Measurements from ENCODE around the gene SLC41A3.
"Not testable (repeated sequence)": the region's sequence is repeated elsewhere in the genome, so short reads cannot be mapped to it uniquely, and the experiment has no call there.

The SLC41A3 gene

DNA sequence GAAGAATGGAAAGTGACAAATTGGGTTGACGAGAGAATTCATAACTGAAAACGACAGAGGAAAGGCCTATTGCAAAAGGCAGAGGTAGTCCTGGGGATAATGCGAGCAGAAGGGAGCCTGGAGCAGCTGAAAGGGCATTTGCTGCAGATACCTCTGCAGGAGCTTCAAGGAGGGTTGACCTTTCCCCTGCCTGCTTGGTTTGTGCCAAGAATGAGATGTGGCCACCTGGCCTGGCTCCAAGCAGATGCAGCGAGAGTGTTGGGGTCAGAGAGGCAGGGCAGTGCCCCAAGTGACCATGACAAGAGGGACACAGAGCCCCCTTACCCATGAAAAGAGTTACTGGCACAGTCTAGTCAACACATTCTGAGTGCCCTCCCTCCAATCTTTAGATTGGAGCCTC lies 43.5 kb downstream of the SLC41A3 start:
- no peak for TF ChIP-seq EZH2 (IDR thresholded peaks at IDR 0.05; ENCODE audit: borderline replicate concordance, low read length)
- TF ChIP-seq, protein P1, sequence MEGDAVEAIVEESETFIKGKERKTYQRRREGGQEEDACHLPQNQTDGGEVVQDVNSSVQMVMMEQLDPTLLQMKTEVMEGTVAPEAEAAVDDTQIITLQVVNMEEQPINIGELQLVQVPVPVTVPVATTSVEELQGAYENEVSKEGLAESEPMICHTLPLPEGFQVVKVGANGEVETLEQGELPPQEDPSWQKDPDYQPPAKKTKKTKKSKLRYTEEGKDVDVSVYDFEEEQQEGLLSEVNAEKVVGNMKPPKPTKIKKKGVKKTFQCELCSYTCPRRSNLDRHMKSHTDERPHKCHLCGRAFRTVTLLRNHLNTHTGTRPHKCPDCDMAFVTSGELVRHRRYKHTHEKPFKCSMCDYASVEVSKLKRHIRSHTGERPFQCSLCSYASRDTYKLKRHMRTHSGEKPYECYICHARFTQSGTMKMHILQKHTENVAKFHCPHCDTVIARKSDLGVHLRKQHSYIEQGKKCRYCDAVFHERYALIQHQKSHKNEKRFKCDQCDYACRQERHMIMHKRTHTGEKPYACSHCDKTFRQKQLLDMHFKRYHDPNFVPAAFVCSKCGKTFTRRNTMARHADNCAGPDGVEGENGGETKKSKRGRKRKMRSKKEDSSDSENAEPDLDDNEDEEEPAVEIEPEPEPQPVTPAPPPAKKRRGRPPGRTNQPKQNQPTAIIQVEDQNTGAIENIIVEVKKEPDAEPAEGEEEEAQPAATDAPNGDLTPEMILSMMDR (IDR thresholded peaks at IDR 0.05; ENCODE audit: low read length), result no peak
- H2AFZ ChIP-seq (ENCODE audit: low read length), result no peak overlapping the region
- no peak overlapping the region for H3K4me2 ChIP-seq (ENCODE audit: low read length)
- H3K27ac ChIP-seq (ENCODE audit: low read depth, low read length, poor library complexity, severe bottlenecking), result no peak overlapping the region
- H3F3A ChIP-seq (ENCODE audit: insufficient read depth, low read length), result no peaks in the 10 kb centered on the region
- H3K9ac ChIP-seq (ENCODE audit: low read length), result no peak overlapping the region
- no peak overlapping the region for H3K4me3 ChIP-seq (ENCODE audit: low read depth, low read length, poor library complexity, severe bottlenecking)
- H3K36me3 ChIP-seq (ENCODE audit: insufficient read depth, low read length), result no peaks in the 10 kb centered on the region
- H3K79me2 ChIP-seq (ENCODE audit: insufficient read depth, low read length), result no peaks in the 10 kb centered on the region
- H3K9me2 ChIP-seq (ENCODE audit: low read depth, low read length), result no peaks in the 10 kb centered on the region
- no peaks in the 10 kb centered on the region for H3K27me3 ChIP-seq (ENCODE audit: insufficient read depth, low read length)
- H3K4me1 ChIP-seq (ENCODE audit: insufficient read depth, low read length, severe bottlenecking), result no peaks in the 10 kb centered on the region
- no peaks in the 10 kb centered on the region for H3K9me3 ChIP-seq (ENCODE audit: low read length)
- no peaks in the 10 kb centered on the region for H4K20me1 ChIP-seq (ENCODE audit: insufficient read depth, low read length)

DNA sequence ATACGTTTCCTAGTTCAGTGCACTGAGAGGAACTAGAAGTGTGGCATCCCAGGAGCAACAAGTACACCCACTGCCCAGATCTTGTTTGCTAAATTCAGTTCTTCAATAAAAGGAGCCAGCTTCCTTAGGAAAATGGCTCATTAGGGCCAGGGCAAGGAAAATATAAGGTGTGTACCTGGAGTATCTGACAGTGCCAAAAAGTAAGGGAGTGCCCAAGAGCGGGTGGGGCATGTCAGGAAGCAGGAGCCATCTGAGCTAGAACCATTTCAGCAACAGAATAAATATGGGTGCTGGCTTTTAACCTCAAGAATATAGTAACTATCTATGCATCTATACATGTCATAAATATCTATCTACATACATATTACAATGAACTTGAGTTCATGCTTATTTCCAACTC lies 44.1 kb downstream of the SLC41A3 start:
- no peak for TF ChIP-seq EZH2 (IDR thresholded peaks at IDR 0.05; ENCODE audit: borderline replicate concordance, low read length)
- TF ChIP-seq, protein P1 (IDR thresholded peaks at IDR 0.05; ENCODE audit: low read length), result no peak
- no peak overlapping the region for H3K4me2 ChIP-seq (ENCODE audit: low read length)
- no peaks in the 10 kb centered on the region for H3K79me2 ChIP-seq (ENCODE audit: insufficient read depth, low read length)
- H3K36me3 ChIP-seq (ENCODE audit: insufficient read depth, low read length), result no peaks in the 10 kb centered on the region
- no peak overlapping the region for H3K27ac ChIP-seq (ENCODE audit: low read depth, low read length, poor library complexity, severe bottlenecking)
- H2AFZ ChIP-seq (ENCODE audit: low read length), result no peak overlapping the region
- no peak overlapping the region for H3K9ac ChIP-seq (ENCODE audit: low read length)
- H4K20me1 ChIP-seq (ENCODE audit: insufficient read depth, low read length), result no peaks in the 10 kb centered on the region
- no peaks in the 10 kb centered on the region for H3K9me2 ChIP-seq (ENCODE audit: low read depth, low read length)
- no peak overlapping the region for H3K4me3 ChIP-seq (ENCODE audit: low read depth, low read length, poor library complexity, severe bottlenecking)
- H3K9me3 ChIP-seq (ENCODE audit: low read length), result no peaks in the 10 kb centered on the region
- H3F3A ChIP-seq (ENCODE audit: insufficient read depth, low read length), result no peaks in the 10 kb centered on the region
- no peaks in the 10 kb centered on the region for H3K27me3 ChIP-seq (ENCODE audit: insufficient read depth, low read length)
- H3K4me1 ChIP-seq (ENCODE audit: insufficient read depth, low read length, severe bottlenecking), result no peaks in the 10 kb centered on the region

DNA sequence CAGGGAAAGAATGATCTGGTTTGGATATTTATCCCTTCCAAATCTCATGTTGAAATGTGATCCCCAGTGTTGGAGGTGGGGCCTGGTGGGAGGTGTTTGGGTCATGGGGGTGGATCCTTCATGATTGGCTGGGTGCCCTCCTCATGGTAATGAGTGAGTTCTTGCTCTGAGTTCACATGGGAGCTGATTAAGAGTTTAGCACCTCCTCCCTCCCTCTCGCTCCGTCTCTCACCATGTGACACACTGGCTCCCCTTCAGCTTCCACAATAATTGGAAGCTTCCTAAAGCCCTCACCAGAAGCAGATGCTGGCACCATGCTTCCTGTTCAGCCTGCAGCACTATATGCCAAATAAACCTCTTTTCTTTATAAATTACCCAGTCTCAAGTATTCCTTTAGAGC lies 45.1 kb downstream of the SLC41A3 start:
- not testable (repeated sequence) for H3F3A ChIP-seq (ENCODE audit: insufficient read depth, low read length); H3K9ac ChIP-seq (ENCODE audit: low read length); H3K4me1 ChIP-seq (ENCODE audit: insufficient read depth, low read length, severe bottlenecking); H3K79me2 ChIP-seq (ENCODE audit: insufficient read depth, low read length); H3K9me2 ChIP-seq (ENCODE audit: low read depth, low read length); H3K9me3 ChIP-seq (ENCODE audit: low read length); H2AFZ ChIP-seq (ENCODE audit: low read length); H3K27ac ChIP-seq (ENCODE audit: low read depth, low read length, poor library complexity, severe bottlenecking); H3K27me3 ChIP-seq (ENCODE audit: insufficient read depth, low read length); H3K4me3 ChIP-seq (ENCODE audit: low read depth, low read length, poor library complexity, severe bottlenecking); H3K4me2 ChIP-seq (ENCODE audit: low read length); H3K36me3 ChIP-seq (ENCODE audit: insufficient read depth, low read length); H4K20me1 ChIP-seq (ENCODE audit: insufficient read depth, low read length)

DNA sequence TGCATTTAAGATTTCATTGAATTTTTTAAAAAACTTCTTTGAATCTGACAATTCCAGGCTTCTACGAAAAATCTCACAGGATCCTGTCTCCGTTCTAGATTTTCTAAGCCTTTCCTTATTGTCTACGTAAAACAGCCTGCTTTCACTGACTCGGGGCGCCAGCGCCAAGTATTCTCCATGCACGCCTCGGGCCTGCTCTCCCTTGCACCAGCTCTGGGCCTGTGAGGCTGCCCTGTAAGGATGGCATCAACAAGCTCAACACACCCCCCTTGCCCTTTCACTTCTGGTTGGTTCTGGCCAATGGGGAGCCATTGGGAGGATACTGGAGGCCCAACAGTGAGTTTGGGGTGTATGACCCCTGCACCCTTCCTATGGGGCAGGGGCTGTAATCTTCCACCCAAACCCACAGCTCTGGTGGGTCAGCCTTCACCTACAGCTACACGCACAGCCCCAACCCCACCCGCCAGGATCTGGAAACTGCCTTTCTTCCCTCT lies 47.8 kb downstream of the SLC41A3 start:
- Histone ChIP-seq H3K4me2 (ENCODE audit: low read length) (no peak overlapping the region), H3K4me3 (ENCODE audit: low read depth, low read length, poor library complexity, severe bottlenecking) (no peak overlapping the region), H3K9ac (ENCODE audit: low read length) (no peak overlapping the region), H3K9me3 (ENCODE audit: low read length) (no peaks in the 10 kb centered on the region), H3K36me3 (ENCODE audit: insufficient read depth, low read length) (no peaks in the 10 kb centered on the region), H4K20me1 (ENCODE audit: insufficient read depth, low read length) (no peaks in the 10 kb centered on the region), H3K27me3 (ENCODE audit: insufficient read depth, low read length) (no peaks in the 10 kb centered on the region), H3K27ac (ENCODE audit: low read depth, low read length, poor library complexity, severe bottlenecking) (no peak overlapping the region), H3F3A (ENCODE audit: insufficient read depth, low read length) (no peaks in the 10 kb centered on the region), H3K4me1 (ENCODE audit: insufficient read depth, low read length, severe bottlenecking) (no peaks in the 10 kb centered on the region), H3K9me2 (ENCODE audit: low read depth, low read length) (no peaks in the 10 kb centered on the region), H2AFZ (ENCODE audit: low read length) (no peak overlapping the region), H3K79me2 (ENCODE audit: insufficient read depth, low read length) (no peaks in the 10 kb centered on the region)
- TF ChIP-seq, protein P1 (IDR thresholded peaks at IDR 0.05; ENCODE audit: low read length), result no peak
- TF ChIP-seq EZH2 (IDR thresholded peaks at IDR 0.05; ENCODE audit: borderline replicate concordance, low read length), result no peak
